ENCODE measurements around the gene SPOP.

SPOP gene

GRCh38 chr17:49604314-49604869, 73.5 kb downstream of the SPOP start:
- no peak overlapping the region for H3K4me3 ChIP-seq (ENCODE audit: low read depth, low read length)
- no peak for DNase-seq (ENCODE audit: low read depth)
- TF ChIP-seq, protein P1, sequence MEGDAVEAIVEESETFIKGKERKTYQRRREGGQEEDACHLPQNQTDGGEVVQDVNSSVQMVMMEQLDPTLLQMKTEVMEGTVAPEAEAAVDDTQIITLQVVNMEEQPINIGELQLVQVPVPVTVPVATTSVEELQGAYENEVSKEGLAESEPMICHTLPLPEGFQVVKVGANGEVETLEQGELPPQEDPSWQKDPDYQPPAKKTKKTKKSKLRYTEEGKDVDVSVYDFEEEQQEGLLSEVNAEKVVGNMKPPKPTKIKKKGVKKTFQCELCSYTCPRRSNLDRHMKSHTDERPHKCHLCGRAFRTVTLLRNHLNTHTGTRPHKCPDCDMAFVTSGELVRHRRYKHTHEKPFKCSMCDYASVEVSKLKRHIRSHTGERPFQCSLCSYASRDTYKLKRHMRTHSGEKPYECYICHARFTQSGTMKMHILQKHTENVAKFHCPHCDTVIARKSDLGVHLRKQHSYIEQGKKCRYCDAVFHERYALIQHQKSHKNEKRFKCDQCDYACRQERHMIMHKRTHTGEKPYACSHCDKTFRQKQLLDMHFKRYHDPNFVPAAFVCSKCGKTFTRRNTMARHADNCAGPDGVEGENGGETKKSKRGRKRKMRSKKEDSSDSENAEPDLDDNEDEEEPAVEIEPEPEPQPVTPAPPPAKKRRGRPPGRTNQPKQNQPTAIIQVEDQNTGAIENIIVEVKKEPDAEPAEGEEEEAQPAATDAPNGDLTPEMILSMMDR (conservative IDR thresholded peaks at IDR 0.05; ENCODE audit: low read depth, low read length): no peak

- TF ChIP-seq, protein P1 (conservative IDR thresholded peaks at IDR 0.05; ENCODE audit: low read depth, low read length): peak; percentile 30
- peak; percentile 26 for DNase-seq (ENCODE audit: low read depth)
- H3K4me3 ChIP-seq (ENCODE audit: low read depth, low read length): no peak overlapping the region
Observed at GRCh38 chr17:49603720-49604119, 74.2 kb downstream of the SPOP start.

- TF ChIP-seq, protein P1 (conservative IDR thresholded peaks at IDR 0.05; ENCODE audit: low read depth, low read length): no peak
- H3K4me3 ChIP-seq (ENCODE audit: low read depth, low read length): no peak overlapping the region
- DNase-seq (ENCODE audit: low read depth): no peak
Observed at GRCh38 chr17:49603238-49603637, 74.7 kb downstream of the SPOP start.

- TF ChIP-seq, protein P1 (conservative IDR thresholded peaks at IDR 0.05; ENCODE audit: low read depth, low read length): no peak
- DNase-seq (ENCODE audit: low read depth): no peak
- no peak overlapping the region for H3K4me3 ChIP-seq (ENCODE audit: low read depth, low read length)
Observed at GRCh38 chr17:49602783-49603182, 75.1 kb downstream of the SPOP start.

GRCh38 chr17:49600949-49601348, 76.9 kb downstream of the SPOP start:
- TF ChIP-seq, protein P1 (conservative IDR thresholded peaks at IDR 0.05; ENCODE audit: low read depth, low read length): no peak
- no peak overlapping the region for H3K4me3 ChIP-seq (ENCODE audit: low read depth, low read length)
- DNase-seq (ENCODE audit: low read depth): no peak

DNA sequence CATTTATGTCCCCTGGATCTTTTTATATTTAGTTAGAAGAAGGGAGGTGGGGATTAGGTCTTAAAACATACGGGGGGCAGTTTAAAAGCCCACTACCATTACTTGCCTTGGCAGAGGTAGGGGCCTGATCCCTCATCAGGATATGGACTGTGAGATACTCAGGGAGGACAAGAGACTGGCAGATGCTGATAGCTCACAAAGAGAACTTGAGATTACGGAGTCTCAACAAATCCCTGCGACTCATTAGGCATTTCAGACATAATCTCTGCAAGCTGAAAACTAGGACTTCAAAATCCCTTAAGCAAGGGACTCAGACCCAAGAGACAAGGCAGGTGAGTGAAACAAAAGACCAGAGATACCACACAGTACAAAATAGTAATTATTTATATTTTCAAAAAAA, 79.0 kb downstream of the SPOP start:
- H3K4me3 ChIP-seq (ENCODE audit: low read depth, low read length): no peak overlapping the region
- no peak for DNase-seq (ENCODE audit: low read depth)
- TF ChIP-seq, protein P1 (conservative IDR thresholded peaks at IDR 0.05; ENCODE audit: low read depth, low read length): no peak

DNA sequence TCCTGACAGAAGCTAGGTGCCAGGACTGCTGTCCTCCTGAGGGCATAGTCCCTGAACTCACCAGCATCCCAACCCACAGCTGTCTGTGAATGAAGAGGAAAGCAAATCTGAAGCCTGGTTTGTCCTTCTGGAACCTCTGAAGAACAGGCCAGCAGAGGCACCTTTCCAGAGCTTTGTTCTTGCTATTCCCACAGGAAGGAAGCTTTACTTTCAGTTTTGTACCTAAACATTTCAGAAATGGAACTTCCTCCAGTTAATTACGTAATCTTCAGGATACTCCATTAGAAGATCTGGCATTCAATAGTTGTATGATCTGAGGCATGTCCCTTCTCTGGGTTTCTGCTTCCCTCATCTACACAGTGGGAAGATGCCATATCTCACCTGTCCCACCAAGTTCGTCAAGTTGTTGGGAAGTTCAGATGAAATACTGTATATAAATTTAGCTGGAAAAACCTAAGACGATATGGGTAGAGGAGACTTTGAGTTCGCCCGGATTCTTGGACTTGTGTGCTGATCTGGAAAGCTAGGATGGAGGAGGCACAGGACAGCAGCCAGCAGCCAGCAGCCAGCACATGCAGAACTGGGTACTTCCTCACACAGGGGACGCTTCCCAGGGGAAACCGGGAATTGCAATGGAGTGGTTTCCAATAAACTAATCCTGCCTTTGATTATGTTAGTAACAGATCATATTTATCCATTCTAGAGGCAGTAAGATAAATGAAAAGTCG, 79.8 kb downstream of the SPOP start:
- TF ChIP-seq, protein P1 (conservative IDR thresholded peaks at IDR 0.05; ENCODE audit: low read depth, low read length): no peak
- DNase-seq (ENCODE audit: low read depth): peak; percentile 30
- H3K4me3 ChIP-seq (ENCODE audit: low read depth, low read length): no peak overlapping the region

All from choroid plexus epithelial cell (primary cell).